Measurements from ENCODE around the gene GBA3. TPM values are rescaled to one million over a fixed set of nuclear protein-coding genes. Genes with fewer than 3 reads are reported as not detected.

GBA3 gene
- total and polyA plus RNA-seq, 9 donors = 0.06 to 5.4 (median 0.51) TPM; not detected in 3

GRCh38 chr4:22676063-22676462, 16.7 kb upstream of the GBA3 start:
- Histone ChIP-seq H3K27ac (no peak overlapping the region), H3K27me3 (no peaks in the 10 kb centered on the region), H3K4me1 (ENCODE audit: insufficient read depth) (no peaks in the 10 kb centered on the region), H3K4me3 (no peak overlapping the region), H3K36me3 (no peaks in the 10 kb centered on the region), H3K9me3 (no peaks in the 10 kb centered on the region)
- no peak for DNase-seq
- intact Hi-C loops (cut with DNase I) = no loop called here
- 97 to 100% (median 97%) methylated on average over 1 of the region's 1 CpG for WGBS, 3 donors
- TF ChIP-seq POLR2A (IDR thresholded peaks at IDR 0.05) = no peak
- TF ChIP-seq CTCF (IDR thresholded peaks at IDR 0.05) = no peak
- no peak for TF ChIP-seq EP300 (IDR thresholded peaks at IDR 0.05)

- Histone ChIP-seq H3K27ac (no peak overlapping the region), H3K9me3 (no peaks in the 10 kb centered on the region), H3K4me1 (ENCODE audit: insufficient read depth) (no peaks in the 10 kb centered on the region), H3K27me3 (no peaks in the 10 kb centered on the region), H3K36me3 (no peaks in the 10 kb centered on the region), H3K4me3 (no peak overlapping the region)
- DNase-seq = no peak
- no peak for TF ChIP-seq EP300 (IDR thresholded peaks at IDR 0.05)
- TF ChIP-seq POLR2A (IDR thresholded peaks at IDR 0.05) = no peak
- TF ChIP-seq CTCF (IDR thresholded peaks at IDR 0.05) = no peak
- intact Hi-C loops (cut with DNase I) = no loop called here
- 51 to 72% (median 63%) methylated on average over 1 of the region's 1 CpG for WGBS, 3 donors
These were observed 15.0 kb upstream of the GBA3 start for GRCh38 chr4:22677780-22678179.

GRCh38 chr4:22678940-22679854, 13.5 kb upstream of the GBA3 start:
- Histone ChIP-seq H3K4me1 (ENCODE audit: insufficient read depth) (no peaks in the 10 kb centered on the region), H3K27me3 (no peaks in the 10 kb centered on the region), H3K9me3 (no peaks in the 10 kb centered on the region), H3K36me3 (no peaks in the 10 kb centered on the region), H3K27ac (no peak overlapping the region), H3K4me3 (no peak overlapping the region)
- intact Hi-C loops (cut with DNase I) = no loop called here
- TF ChIP-seq POLR2A (IDR thresholded peaks at IDR 0.05) (no peak), EP300 (IDR thresholded peaks at IDR 0.05) (no peak), CTCF (IDR thresholded peaks at IDR 0.05) (no peak)
- WGBS, 3 donors = 40 to 50% (median 40%) methylated on average over 3 of the region's 3 CpGs
- DNase-seq = no peak

- intact Hi-C loops (cut with DNase I) = loop anchor here in 1 of 4 donors (10.0 kb wide), 1 partner anchor 895 kb away; no protein-coding TSS in a partner anchor
- no peaks in the 10 kb centered on the region for H3K36me3 ChIP-seq
- H3K9me3 ChIP-seq = no peaks in the 10 kb centered on the region
- TF ChIP-seq EP300 (IDR thresholded peaks at IDR 0.05) = no peak
- no peak overlapping the region for H3K4me3 ChIP-seq
- H3K4me1 ChIP-seq (ENCODE audit: insufficient read depth) = no peaks in the 10 kb centered on the region
- 63 to 81% (median 72%) methylated on average over 4 of the region's 4 CpGs for WGBS, 3 donors
- no peaks in the 10 kb centered on the region for H3K27me3 ChIP-seq
- DNase-seq = no peak
- H3K27ac ChIP-seq = no peak overlapping the region
These were observed 12.6 kb upstream of the GBA3 start for GRCh38 chr4:22680065-22680642.

GRCh38 chr4:22683726-22684125, 9.0 kb upstream of the GBA3 start:
- H3K4me1 ChIP-seq (ENCODE audit: insufficient read depth) = no peaks in the 10 kb centered on the region
- TF ChIP-seq CTCF (IDR thresholded peaks at IDR 0.05) (no peak), EP300 (IDR thresholded peaks at IDR 0.05) (no peak), POLR2A (IDR thresholded peaks at IDR 0.05) (no peak)
- H3K36me3 ChIP-seq = no peaks in the 10 kb centered on the region
- H3K27me3 ChIP-seq = no peaks in the 10 kb centered on the region
- intact Hi-C loops (cut with DNase I) = loop anchor here in 1 of 4 donors (10.0 kb wide), 1 partner anchor 899 kb away; no protein-coding TSS in a partner anchor
- no peak for DNase-seq
- no peak overlapping the region for H3K27ac ChIP-seq
- H3K4me3 ChIP-seq = no peak overlapping the region
- H3K9me3 ChIP-seq = no peaks in the 10 kb centered on the region
